ENCODE measurements around the gene HOMER3.
"Not testable (repeated sequence)": the region's sequence is repeated elsewhere in the genome, so short reads cannot be mapped to it uniquely, and the experiment has no call there.

Gene HOMER3

DNA sequence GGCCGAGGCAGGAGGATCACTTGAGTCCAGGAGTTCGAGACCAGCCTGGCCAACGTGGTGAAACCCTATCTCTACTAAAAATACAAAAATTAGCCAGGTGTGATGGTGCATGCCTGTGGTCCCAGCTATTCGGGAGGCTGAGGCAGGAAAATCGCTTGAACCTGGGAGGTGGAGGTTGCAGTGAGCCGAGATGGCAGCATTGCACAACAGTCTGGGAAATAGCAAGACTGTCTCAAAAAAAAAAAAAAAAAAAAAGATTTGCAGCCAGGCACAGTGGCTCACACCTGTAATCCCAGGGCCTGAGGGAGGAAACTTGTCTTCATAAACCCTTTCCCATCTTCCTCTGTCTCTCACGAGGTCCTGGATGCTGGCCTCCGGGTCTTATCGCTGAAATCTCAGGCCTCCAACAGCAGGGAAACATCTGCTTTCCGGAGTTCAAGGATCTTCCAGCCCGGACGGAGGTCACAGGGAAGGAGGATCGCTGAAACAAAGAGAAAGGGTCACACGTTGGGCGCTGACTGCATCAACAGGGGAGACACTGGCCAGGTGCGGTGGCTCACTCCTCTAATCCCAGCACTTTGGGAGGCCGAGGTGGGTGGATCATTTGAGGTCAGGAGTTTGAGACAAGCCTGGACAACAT lies 11.5 kb upstream of the HOMER3 start:
- not testable (repeated sequence) for DNase-seq

DNA sequence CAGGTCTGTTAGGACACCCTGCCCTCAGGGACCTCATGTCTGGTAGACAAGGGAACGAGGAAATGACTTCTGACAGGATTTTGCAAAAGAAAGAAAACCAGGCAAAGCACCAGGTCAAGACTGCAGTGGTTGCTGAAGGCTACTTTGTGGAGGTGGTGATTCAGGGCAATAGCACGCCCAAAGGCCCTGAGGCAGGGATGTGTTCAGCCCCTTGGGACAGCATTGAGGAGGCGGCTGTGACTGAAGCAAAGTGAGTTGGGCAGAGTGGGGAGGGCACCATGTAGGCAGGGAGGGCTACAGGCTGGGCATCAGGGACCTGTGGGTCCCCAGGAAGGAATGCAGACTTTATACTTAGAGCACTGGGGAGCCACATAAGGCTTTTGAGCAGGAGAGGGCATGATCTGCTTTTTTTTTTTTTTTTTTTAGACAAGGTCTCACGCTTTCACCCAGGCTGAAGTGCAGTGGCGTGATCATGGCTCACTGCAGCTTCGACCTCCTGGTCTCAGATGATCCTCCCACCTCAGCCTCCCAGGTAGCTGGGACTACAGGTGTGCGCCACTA lies 10.8 kb upstream of the HOMER3 start:
- DNase-seq, result no peak

DNA sequence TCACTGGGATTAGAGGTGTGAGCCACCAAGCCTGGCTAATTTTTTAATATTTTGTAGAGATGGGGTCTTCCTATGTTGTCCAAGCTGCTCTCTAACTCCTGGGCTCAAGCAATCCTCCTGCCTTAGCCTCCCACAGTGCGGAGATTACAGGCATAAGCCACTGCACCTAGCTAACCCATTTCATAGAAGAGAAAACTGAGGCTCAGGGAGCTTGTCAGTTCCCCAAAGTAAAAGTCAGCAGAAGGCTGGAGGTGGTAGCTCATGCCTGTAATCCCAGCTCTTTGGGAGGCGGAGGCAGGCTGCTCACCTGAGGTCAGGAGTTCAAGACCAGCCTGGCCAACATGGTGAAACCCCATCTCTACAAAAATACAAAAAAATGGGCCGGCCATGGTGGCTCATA lies 8.8 kb upstream of the HOMER3 start:
- DNase-seq, result no peak

DNA sequence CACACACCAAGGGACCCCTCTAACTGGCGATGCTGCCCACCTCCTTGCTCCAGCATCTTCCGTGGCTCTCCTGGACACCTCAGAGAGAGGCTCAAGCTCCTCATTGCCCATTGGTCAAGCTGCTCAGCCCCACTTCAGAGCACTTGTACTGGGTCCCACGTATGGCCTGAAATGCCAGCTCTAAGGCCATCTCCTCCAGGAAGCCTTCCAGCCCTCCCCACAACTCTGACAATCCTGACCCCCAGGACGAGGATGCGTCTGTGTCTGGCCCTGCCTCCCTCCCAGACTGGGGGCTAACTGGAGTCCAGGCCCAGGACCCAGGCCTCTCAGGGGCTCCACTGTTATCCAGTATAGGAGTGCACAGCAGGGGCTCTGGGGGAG lies 7.9 kb upstream of the HOMER3 start:
- DNase-seq, result no peak

DNA sequence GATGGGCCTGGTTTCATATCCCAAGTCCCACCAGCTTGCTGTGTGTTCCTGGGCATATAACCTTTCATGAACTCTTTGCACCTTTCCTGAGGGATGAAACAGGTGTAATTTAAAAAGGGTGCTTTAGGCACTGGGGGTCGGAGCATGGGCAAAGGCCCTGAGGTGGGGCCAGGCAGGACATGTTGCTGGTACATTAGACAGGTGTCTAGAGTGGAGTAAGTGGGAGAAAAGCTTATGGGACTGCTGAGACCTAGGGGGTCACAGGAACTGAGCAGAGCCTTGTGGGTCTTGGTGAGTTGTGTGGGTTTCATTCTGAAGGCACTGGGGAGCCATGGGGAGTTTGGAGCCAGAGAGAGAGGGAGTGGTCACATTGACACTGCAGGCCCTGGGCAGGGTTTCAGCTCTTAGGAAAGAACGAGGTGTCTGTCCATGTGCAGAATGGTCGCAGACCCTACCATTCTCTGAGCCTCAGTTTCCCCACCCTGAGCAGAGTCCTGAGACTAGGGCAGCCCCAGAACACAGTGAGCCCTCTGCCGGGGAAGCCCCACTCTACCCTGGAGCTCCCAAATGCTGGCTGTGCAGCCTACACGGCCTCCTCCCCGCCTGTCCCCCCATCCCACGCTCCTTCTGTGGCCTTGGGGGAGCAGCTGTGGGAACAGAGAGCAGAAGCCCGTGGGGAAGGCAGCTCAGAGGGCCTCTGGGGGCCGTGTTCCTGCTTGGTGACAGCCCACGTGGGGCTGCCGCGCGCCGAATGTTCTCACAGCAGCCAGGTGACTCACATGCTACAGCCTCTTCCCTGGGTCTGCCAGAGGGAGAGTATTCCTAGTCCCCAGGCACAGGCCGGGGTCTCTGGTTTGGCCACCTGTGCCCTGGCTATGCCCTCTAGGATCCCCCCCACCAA lies 7.3 kb upstream of the HOMER3 start:
- DNase-seq, result no peak

DNA sequence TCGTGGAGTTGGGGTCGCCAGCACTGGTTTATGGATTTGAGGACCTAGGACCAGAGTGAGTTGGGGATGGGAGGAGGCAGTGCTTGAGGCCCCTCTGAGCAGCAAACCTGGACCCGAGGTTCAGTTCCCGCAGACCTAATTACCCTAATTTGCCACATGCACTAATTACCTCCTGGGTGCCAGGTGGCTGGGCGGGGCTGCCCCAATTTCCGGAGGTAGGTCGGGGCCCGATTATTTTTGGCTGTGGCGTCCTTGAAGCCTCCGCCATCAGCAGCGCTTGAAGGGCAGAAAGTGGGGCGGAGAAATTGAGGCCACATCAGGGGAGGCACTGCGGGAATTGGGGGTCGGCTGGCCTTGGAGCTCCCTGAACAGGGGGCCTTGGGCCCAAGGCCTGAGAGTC lies 5.9 kb upstream of the HOMER3 start:
- no peak for DNase-seq

DNA sequence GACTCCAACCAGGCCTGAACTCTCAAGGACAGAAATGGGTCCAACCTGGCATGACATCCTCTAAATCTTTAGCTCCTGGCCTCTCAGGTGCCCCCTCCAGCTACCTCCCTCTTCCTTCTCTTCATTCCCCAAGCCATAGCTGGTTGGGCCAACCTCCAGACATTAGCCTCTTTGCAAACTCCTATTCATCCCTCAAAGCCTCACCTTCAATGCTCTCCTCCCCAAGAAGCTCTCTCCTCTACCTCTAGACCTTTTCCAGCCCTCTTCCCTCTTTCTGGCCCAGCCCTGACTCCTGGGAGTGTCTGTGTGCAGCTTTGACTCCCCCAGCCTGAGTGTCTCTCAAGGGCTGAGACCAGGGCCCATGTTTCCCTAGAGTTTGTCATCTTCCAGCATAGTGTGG lies 5.3 kb upstream of the HOMER3 start:
- DNase-seq, result no peak

DNA sequence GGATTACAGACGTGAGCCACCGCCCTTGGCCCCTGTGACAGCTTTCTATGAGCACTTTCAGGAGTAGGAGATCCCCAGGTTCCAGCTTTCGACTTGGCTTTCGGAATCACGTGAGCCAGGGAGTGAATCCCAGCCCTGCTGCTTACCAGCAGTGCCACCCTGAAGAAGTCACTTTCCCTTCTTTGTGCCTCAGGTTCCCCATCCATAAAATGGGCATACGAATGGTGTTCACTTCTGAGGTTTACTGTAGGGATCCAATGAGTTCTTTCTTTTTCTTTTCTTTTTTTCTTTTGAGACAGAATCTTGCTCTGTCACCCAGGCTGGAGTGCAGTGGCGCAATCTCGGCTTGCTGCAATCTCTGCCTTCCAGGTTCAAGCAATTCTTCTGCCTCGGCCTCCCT lies 4.3 kb upstream of the HOMER3 start:
- no peak for DNase-seq

DNA sequence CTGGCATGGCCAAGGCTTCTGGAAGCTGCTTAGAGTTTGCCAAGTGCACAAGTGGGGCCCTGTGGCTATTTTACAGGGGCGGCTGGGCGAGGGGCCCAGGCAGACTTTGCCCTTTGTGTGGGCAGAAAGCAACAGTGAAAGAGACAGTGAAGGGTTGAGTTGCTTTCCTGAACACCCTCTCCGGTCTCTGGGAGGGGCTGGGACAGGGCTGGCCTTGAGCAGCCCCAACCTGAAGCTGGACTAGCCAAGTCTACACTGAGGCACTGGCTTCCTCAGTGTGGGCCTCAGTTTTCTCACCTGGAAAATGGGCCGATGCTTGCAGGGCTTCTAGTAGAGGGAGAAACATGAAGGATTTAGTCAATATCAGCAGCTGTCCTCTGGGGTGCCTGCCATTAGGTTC lies 2.4 kb upstream of the HOMER3 start:
- no peak for DNase-seq

DNA sequence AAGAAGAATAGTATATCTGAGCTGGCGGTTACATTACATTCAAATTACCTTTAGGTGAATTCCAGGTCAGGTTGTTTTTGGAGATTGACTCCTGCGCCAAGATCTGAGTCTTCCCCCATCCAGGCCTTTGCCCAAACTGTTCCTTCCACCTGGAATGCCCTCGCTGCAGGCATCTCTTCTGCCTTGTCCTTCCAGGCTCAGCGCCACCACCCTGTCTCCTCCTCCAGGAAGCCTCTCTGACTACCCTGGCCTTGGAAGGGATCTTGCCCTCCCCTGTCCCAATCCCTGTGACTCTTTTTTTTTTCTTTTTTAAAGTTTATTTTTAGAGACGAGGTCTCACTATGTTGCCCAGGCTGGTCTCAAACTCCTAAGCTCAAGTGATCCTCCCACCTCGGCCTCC lies 1.7 kb upstream of the HOMER3 start:
- no peak for DNase-seq

DNA sequence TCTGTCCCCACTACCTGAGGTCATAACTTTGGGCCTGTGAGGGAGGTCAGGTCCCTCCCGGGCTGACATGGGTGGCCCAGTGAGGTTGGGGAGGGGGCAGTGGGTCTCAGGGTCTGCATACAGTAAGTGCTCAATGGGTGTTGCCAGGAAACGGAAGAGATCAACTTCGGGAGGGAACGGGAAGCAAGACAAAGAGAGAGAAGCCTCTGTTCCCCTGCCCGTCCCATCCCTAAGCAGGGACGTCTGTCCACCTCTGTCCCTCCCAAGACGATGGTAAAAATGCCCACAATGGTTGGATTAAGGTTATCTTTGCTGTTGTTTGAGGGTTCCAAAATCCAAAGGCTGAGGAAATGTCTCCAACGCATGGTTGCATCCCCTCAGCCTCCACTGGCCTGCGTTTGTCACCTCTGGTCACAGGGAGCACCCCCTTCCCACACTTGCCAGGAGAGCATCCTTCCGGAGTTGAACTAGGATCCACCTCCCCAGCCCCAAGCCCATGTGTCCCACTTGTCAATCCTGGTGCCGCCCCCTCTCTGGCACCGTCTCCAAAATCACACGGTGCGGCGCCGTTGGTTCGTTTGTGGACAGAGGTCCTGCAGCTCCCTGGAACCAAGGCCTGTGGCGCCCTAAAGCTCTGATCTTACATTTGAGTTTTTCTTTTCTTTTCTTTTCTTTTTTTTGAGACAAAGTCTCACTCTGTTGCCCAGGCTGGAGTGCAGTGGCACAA lies 774 bp upstream of the HOMER3 start:
- DNase-seq, result no peak

DNA sequence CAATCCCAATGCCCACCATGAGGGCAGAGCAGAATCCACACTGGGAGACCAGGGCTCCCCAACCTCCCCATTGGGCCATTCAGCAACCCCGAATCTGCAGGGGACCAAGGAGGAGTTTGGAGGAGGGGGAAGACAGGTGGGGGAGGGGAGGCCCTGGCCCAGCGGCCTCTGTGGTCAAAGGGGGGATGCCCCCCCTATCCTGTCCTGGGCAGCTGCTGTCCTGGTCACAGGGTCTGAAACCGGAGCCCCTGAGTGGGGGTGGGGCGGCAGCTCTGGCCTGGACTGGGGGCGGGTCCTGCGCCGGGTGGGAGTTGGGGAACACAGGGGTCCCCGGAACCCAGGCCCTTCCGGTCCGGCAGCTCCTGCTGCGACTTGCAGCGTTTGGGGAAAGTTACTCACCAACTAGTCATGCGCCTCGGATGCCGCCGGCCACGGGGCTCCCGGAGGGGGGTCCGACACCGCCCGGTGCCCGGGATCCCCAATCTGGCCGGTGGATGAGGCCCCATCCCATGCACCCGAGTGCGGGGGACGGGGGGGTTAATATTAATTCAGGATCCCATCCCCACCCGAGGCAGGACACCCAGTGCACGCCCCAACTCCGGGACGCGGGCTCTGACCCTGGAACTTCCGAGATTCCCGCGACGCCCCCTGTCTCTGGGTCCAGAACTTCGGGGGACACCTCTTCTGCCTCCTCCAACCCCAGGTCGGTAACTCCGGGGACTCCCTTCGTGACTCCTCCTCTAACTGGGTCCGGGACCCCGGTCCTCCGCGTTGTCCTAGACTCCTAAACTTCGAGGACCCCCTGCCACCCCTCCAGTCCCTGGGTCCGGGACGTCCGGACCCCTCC lies 872 bp downstream of the HOMER3 start:
- DNase-seq, result no peak

DNA sequence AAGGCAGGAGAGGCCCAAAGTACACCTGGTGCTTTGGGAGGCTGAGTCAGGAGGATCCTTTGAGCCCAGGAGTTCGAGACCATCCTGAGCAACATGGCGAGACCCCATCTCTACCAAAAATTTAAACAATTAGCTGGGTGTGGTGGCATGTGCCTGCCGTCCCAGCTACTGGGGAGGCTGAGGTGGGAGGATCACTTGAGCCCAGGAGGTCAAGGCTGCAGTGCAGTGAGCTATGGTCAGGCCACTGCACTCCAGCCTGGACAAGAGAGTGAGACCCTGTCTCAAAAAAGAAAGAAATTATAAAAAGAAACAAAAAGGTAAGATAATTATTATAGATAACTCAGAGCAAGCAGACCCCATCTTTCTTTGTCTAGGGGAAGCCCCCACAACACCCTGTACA lies 1.9 kb downstream of the HOMER3 start:
- DNase-seq, result no peak

DNA sequence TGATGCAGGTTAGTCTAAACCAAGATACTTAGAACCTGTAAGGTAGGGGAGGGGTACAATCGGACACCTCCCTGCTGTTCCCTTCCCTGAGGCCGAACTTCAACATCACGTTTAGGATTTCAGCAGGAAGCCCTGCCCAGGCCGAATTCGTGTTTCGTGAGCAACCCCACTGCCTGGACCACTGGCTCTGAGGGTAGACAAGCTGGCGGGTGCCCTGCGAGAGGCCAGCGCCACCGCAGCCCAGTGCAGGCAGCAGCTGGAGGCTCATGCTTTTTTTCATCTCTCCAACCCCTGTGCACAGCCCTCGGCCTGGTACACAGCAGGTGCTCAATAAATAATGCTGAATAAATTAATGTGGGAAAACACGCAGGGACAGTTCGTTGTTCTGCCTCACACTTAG lies 7.7 kb downstream of the HOMER3 start:
- no peak for DNase-seq

DNA sequence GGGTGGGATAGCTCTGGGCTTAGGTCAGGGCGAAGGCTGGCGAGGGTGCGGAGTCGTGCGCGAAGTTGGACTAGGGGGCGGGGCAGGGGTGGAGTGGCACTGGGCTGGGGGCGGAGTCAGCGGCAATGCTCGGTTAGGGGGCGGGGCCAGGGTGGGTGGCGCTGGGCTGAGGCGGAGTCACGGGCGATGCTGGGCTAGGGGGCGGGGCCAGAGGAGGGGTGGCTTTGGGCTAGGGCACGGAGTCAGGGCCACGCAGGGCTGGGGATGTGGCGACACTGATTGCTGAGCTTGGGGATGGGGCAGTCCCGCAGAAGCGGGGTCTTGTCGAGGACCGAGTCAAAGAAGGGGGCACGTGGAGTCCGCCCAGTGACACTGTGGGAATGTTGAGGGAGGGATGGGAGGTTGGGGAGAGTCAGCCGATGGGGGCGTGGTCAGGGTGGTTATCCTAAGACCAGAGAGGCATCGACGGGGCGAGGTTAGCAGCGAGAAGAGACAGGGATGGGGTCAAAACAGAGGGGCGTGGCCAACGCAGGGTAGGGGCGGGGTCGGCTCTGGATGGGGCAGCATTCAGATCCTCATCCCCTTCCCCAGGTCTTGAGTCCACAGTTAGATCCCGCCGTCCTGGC lies 8.7 kb downstream of the HOMER3 start:
- no peak for DNase-seq

DNA sequence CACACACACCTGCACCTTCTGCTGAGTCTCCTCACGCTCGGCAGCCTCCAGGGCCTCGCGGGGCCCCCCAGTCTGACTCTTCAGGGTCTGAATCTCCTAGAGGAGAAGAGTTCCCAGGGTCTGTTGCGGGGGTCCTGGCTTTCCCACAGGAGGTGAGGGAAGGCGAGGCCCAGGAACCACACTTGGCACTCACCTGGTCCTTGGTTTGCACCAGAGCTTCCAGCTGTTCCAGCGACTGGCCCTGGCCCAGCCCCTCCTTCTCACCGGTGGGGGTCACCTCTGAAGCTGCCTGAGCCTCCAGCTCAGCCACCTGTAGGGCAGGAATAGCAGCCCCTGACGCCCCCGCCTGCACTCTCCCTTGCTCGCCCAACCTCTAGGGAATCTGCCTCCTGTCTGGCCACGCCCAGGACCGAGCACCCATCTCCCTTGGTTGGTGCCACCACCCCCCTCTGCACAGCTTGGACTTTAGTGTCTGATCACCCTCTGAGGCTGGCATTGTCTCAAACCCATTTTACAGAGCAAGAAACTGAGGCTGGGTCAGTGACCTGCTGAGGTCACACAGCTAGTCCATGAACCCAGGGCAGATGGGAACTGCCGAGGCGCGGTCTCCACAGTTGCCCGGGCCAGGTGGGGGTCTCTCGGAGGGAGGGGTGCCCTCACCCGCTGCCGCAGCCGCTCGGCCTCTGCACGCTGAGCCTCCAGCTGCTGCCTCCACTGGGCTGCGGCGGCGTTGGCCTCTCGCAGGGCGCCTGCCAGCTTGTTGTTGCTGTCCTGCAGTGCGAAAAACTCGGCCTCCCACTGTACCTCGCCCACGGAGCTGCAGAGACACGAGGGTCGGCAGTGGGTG lies 9.5 kb downstream of the HOMER3 start:
- no peak for DNase-seq

DNA sequence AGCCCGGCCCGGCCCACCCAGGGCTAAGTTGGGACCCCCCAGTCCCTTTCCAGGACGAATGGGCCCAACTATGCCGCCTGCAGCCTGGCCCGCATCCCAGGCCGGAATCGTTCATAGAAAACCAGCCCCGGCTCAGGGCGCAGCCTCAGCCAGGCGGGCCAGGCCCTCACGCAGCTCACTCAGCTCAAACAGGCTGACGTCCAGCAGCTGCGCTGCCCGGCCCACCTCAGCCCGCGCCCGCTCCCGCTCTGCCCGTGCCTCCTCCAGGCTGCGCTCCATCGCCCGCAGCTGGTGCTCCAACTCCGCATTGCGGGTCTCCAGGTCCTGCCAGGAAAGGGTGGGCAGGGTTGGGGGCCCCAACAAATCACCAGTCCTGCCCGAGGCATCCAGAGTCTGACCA lies 11.7 kb downstream of the HOMER3 start:
- no peak for DNase-seq

DNA sequence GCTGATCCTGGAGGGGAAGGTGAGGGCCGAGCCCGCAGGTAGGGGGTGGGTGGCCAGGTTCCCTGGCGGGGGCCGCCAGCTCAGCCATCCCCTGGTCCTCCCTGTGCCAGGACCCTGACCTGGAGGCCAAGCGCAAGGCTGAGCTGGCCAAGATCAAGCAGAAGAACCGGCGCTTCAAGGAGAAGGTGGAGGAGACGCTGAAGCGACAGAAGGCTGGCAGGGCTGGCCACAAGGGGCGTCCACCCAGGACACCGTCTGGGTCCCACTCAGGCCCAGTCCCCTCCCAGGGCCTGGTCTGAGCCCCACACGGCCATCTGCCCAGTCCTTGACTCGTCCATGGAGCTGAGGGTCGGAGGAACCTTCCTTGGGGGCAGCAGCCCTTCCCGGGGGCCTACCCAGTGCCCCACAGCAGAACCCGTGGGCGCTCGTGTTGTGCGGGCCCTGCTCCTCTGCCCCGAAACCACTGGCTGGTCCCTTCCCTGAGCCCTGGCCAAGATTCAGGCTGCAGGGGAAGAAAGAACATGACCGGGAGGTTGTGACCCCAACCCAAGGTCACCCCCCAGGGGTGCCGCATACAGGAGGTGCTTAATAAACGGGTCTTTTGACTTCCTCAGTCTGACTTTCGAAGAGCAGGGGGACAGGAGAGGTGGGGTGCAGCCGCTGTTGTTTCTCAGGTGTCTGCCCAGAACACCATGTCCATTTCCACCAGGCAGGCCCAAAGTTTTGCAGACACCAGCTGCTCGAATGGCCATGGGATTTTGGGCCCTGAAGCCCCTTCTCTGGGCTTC lies 12.8 kb downstream of the HOMER3 start:
- no peak for DNase-seq

DNA sequence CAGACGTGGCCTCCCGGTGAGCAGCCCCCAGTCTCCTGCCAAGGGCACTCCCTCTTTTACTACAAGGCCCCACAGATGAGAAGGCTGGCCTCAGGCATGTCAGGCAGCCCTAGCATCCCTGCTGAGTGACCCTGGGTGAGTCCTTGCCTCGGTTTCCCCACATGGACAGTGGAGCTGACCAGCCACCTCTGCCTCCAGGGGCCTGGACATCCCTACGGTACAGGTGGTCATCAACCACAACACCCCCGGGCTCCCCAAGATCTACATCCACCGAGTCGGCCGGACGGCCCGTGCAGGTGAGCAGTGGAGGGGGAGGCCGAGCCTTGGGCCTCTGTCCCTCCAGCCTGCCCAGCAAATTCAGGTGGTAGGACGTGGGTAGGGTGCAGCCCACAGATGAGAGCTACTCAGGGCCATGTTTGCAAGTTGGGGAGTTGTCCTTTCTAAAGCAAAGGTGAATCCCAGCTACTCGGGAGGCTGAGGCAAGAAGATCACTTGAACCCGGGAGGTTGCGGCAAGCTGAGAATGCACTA lies 16.3 kb downstream of the HOMER3 start:
- no peak for DNase-seq

Data from MV-4-11 (cell line).